CD4-positive, CD25-positive, alpha-beta regulatory T cell (primary cell): ENCODE measurements around the gene MTHFD2L. TPM values are rescaled to one million over a fixed set of nuclear protein-coding genes. Genes with fewer than 3 reads are reported as not detected.
A peak's percentile ranks its signal among the peaks of the same experiment; 100 is the strongest.

ENCODE experiments used
- ATAC-seq, 2 donors: fragments of 150-1000 bp; cut with Tn5 transposase; one replicate each; pipeline ENCODE4 v1.10.0; 2021; ENCODE audit warnings: low read depth in 2 of 2, moderate number of reproducible peaks in 2 of 2, moderate library complexity in 1 of 2
- DNase-seq, 3 donors: peaks; one replicate each; pipeline versions ENCODE4 v3.0.0 to v3.0.0-alpha.2; 2012 to 2022; ENCODE audit warnings: mixed read lengths in 1 of 3
- H3K27ac ChIP-seq: one replicate; pipeline ENCODE4 v1.7.0; 2013; ENCODE audit warnings: mild to moderate bottlenecking, low read length; ENCODE audit not compliant: insufficient read depth, poor library complexity, severe bottlenecking
- H3K27me3 ChIP-seq: one replicate; pipeline ENCODE4 v1.7.0; 2013; ENCODE audit warnings: low read length; ENCODE audit not compliant: control insufficient read depth, insufficient read depth
- H3K36me3 ChIP-seq: one replicate; pipeline ENCODE4 v1.7.0; 2013; ENCODE audit warnings: mild to moderate bottlenecking, low read length, moderate library complexity; ENCODE audit not compliant: control insufficient read depth, insufficient read depth
- H3K4me1 ChIP-seq: 2 replicates; pipeline ENCODE4 v1.7.0; 2013; ENCODE audit warnings: mild to moderate bottlenecking, low read length; ENCODE audit not compliant: insufficient read depth, control insufficient read depth, poor library complexity, severe bottlenecking
- H3K4me3 ChIP-seq: one replicate; pipeline ENCODE4 v1.7.0; 2013; ENCODE audit warnings: low read depth, mild to moderate bottlenecking, low read length, moderate library complexity
- H3K9me3 ChIP-seq, 2 experiments: 1 replicate in 1 of 2; 2 replicates in 1 of 2; pipeline ENCODE4 v1.7.0; 2013; ENCODE audit warnings: low read length in 2 of 2, mild to moderate bottlenecking in 1 of 2, moderate library complexity in 1 of 2; ENCODE audit not compliant: control insufficient read depth in 2 of 2
- H3K27ac Mint-ChIP-seq, 3 donors: one replicate each; pipeline ENCODE4 v1.8.0; 2020 to 2022; ENCODE audit warnings: mild to moderate bottlenecking in 3 of 3, mixed read lengths in 3 of 3, moderate library complexity in 2 of 3
- H3K27me3 Mint-ChIP-seq: one replicate; pipeline ENCODE4 v1.8.0; 2022; ENCODE audit warnings: mild to moderate bottlenecking, mixed read lengths
- H3K36me3 Mint-ChIP-seq: one replicate; pipeline ENCODE4 v1.8.0; 2020; ENCODE audit warnings: mixed read lengths
- H3K4me1 Mint-ChIP-seq, 4 donors: one replicate each; pipeline ENCODE4 v1.8.0; 2020 to 2022; ENCODE audit warnings: mixed read lengths in 4 of 4, mild to moderate bottlenecking in 1 of 4
- H3K4me3 Mint-ChIP-seq, 4 donors: one replicate each; pipeline ENCODE4 v1.8.0; 2020 to 2022; ENCODE audit warnings: mild to moderate bottlenecking in 4 of 4, mixed read lengths in 4 of 4, moderate library complexity in 3 of 4
- H3K9me3 Mint-ChIP-seq, 7 donors: one replicate each; pipeline ENCODE4 v1.8.0; 2020 to 2022; ENCODE audit warnings: mixed read lengths in 7 of 7, mild to moderate bottlenecking in 3 of 7, moderate library complexity in 2 of 7
- polyA plus RNA-seq, 4 donors: library from polyadenylated mRNA; unstranded; fragments of 300-500 nt; fragmentation: Illumina TruSeq; gene quantifications; one replicate each; pipeline ENCODE4 v1.2.3, GENCODE V29; 2021
- total RNA-seq: library from RNA; stranded (reverse); gene quantifications from one replicate; pipeline ENCODE4 v1.2.3, GENCODE V29; 2022

The MTHFD2L gene
- total and polyA plus RNA-seq, 5 donors from 2014 or later: 2.3 to 6.9 (median 3.9) TPM

- Histone ChIP-seq H3K4me1 (no peaks in the 10 kb centered on the region), H3K9me3 (no peaks in the 10 kb centered on the region), H3K4me3 (no peak overlapping the region), H3K27ac (no peak overlapping the region), H3K36me3 (no peaks in the 10 kb centered on the region), H3K27me3 (no peaks in the 10 kb centered on the region)
- DNase-seq: no peak
- H3K27me3 Mint-ChIP-seq: no peaks in the 10 kb centered on the region
- H3K36me3 Mint-ChIP-seq: peaks cover 4% of the 10 kb centered on the region
- no peak overlapping the region for H3K4me3 Mint-ChIP-seq
- no peak overlapping the region for H3K27ac Mint-ChIP-seq
- no peak for ATAC-seq
- H3K4me1 Mint-ChIP-seq: peaks cover 0 to 2% (median 0%) of the 10 kb centered on the region in 4 donors
- peaks cover 0 to 2% (median 0%) of the 10 kb centered on the region in 7 donors for H3K9me3 Mint-ChIP-seq
These were observed 60.3 kb downstream of the MTHFD2L start for GRCh38 chr4:74218201-74218600.

DNA sequence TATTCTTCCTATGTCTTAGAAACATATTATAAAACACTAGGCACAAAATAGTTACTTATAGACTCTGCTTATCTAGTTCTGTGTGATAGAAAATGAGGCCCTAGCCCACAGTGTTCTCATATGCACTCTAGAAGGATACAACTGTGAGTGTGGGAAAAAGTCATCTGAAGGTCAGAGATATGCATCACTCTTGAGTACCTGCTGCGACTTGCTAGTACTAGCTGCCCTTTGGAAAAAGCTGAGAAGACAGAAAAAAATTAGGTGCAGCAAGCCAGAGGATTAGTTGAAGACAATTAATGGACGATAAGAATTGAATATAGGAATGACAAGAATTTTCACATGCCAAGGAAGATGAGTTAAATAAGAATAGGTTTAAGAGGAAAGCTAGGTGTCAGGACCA is 61.3 kb downstream of the MTHFD2L start:
- Mint-ChIP-seq H3K36me3 (peaks cover 4% of the 10 kb centered on the region), H3K4me3 (no peak overlapping the region), H3K27ac (no peak overlapping the region), H3K27me3 (no peaks in the 10 kb centered on the region), H3K4me1 (peaks cover 0 to 2% (median 0%) of the 10 kb centered on the region in 4 donors), H3K9me3 (peaks cover 0 to 2% (median 0%) of the 10 kb centered on the region in 7 donors)
- H3K4me3 ChIP-seq: no peak overlapping the region
- DNase-seq (no peak), ATAC-seq (no peak)
- H3K9me3 ChIP-seq: no peaks in the 10 kb centered on the region
- H3K4me1 ChIP-seq: no peaks in the 10 kb centered on the region
- H3K27me3 ChIP-seq: no peaks in the 10 kb centered on the region
- H3K27ac ChIP-seq: no peak overlapping the region
- no peaks in the 10 kb centered on the region for H3K36me3 ChIP-seq

DNA sequence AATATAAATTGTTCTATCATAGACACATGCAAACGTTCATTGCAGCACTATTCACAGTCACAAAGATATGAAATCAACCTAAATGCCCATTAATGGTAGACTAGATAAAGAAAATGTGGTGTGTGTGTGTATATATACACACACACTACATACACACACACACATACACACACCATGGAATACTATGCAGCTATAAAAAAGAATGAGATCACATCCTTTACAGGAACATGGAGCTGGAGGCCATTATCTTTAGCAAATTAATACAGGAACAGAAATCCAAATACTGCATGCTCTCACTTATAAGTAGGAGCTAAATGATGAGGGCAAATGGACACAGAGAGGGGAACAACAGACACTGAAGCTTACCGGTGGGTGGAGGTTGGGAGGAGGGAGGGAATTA is 65.2 kb downstream of the MTHFD2L start:
- Histone ChIP-seq H3K27me3 (no peaks in the 10 kb centered on the region), H3K4me1 (no peaks in the 10 kb centered on the region), H3K36me3 (no peaks in the 10 kb centered on the region), H3K27ac (no peak overlapping the region), H3K4me3 (no peak overlapping the region), H3K9me3 (no peaks in the 10 kb centered on the region)
- H3K27me3 Mint-ChIP-seq: peaks cover 4% of the 10 kb centered on the region
- H3K9me3 Mint-ChIP-seq: no peaks in the 10 kb centered on the region
- peaks cover 4% of the 10 kb centered on the region for H3K36me3 Mint-ChIP-seq
- H3K4me1 Mint-ChIP-seq: peaks cover 0 to 2% (median 0%) of the 10 kb centered on the region in 4 donors
- no peak overlapping the region for H3K4me3 Mint-ChIP-seq
- no peak for ATAC-seq
- DNase-seq: no peak
- H3K27ac Mint-ChIP-seq: no peak overlapping the region

DNA sequence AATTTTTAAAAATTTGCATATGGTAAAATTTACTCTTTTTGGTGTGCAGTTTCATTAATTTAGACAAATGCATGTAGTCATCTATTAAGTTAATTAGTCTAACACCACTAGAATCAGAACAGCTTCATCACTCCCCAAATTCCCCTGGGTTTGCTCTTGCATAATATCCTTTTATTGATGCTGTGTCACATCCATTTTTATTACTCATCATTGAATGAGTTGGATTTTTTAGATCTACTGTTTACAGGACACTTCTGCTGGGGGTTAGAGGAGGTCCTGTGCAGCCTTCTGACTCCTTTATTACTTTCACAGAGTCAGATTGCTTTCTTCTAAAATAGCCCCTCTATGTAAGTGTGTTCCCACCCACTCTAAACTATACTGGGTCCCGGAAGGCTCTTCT is 65.9 kb downstream of the MTHFD2L start:
- Histone ChIP-seq H3K4me1 (no peaks in the 10 kb centered on the region), H3K36me3 (no peaks in the 10 kb centered on the region), H3K9me3 (no peaks in the 10 kb centered on the region), H3K4me3 (no peak overlapping the region), H3K27me3 (no peaks in the 10 kb centered on the region), H3K27ac (no peak overlapping the region)
- peaks cover 4% of the 10 kb centered on the region for H3K27me3 Mint-ChIP-seq
- H3K4me1 Mint-ChIP-seq: peaks cover 0 to 2% (median 0%) of the 10 kb centered on the region in 4 donors
- no peak overlapping the region for H3K27ac Mint-ChIP-seq
- H3K4me3 Mint-ChIP-seq: no peak overlapping the region
- H3K36me3 Mint-ChIP-seq: peaks cover 4% of the 10 kb centered on the region
- ATAC-seq: no peak
- H3K9me3 Mint-ChIP-seq: no peaks in the 10 kb centered on the region
- no peak for DNase-seq

GRCh38 chr4:74228691-74229640 is 71.0 kb downstream of the MTHFD2L start:
- Mint-ChIP-seq H3K4me3 (no peak overlapping the region), H3K36me3 (no peaks in the 10 kb centered on the region), H3K9me3 (no peaks in the 10 kb centered on the region), H3K4me1 (no peaks in the 10 kb centered on the region), H3K27me3 (peaks cover 4% of the 10 kb centered on the region), H3K27ac (no peak overlapping the region)
- ATAC-seq (peak in 1 of 2 donors; percentile 63), DNase-seq (peak; percentile 27 to 80 (median 60))
- H3K27me3 ChIP-seq: no peaks in the 10 kb centered on the region
- no peaks in the 10 kb centered on the region for H3K9me3 ChIP-seq
- H3K36me3 ChIP-seq: no peaks in the 10 kb centered on the region
- no peak overlapping the region for H3K4me3 ChIP-seq
- no peak overlapping the region for H3K27ac ChIP-seq
- H3K4me1 ChIP-seq: no peaks in the 10 kb centered on the region

DNA sequence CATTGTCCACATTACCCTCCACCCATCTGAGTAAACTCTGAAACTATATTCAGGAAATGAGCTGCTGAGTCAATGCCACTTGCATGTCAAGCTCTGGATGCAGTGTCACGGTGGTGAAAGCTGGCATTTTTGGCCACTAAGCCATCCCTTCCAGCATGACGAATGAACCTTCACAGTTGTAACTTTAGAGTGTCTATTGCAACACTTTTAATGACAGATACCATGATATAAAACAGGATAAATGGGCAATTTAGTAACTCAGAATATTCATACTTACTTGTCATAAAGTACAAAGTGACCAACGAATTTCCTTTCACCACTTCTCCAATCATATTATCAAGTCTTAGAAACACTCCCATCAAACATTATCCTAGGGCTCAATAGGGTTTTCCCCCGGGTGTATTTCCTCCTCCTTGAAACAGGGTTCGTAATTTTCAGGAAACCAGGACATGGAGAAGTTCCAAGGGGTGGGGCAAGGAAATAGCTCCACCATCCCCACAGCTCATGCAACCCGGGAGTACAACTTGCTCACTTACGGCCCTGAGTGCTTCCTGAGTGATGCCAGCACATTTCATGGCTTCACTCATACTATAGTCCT is 73.1 kb downstream of the MTHFD2L start:
- no peaks in the 10 kb centered on the region for H3K36me3 ChIP-seq
- peaks cover 6% of the 10 kb centered on the region for H3K36me3 Mint-ChIP-seq
- H3K9me3 ChIP-seq: no peaks in the 10 kb centered on the region
- no peaks in the 10 kb centered on the region for H3K9me3 Mint-ChIP-seq
- no peak overlapping the region for H3K27ac Mint-ChIP-seq
- H3K27me3 ChIP-seq: no peaks in the 10 kb centered on the region
- H3K4me3 Mint-ChIP-seq: no peak overlapping the region
- H3K4me3 ChIP-seq: no peak overlapping the region
- ATAC-seq (no peak), DNase-seq (peak in 1 of 3 donors; percentile 13)
- H3K4me1 ChIP-seq: no peaks in the 10 kb centered on the region
- no peaks in the 10 kb centered on the region for H3K27me3 Mint-ChIP-seq
- H3K4me1 Mint-ChIP-seq: peaks cover 0 to 4% (median 1%) of the 10 kb centered on the region in 4 donors
- H3K27ac ChIP-seq: no peak overlapping the region

GRCh38 chr4:74235135-74235534 is 77.2 kb downstream of the MTHFD2L start:
- Histone ChIP-seq H3K4me1 (no peaks in the 10 kb centered on the region), H3K27ac (no peak overlapping the region), H3K4me3 (no peak overlapping the region), H3K36me3 (no peaks in the 10 kb centered on the region), H3K9me3 (no peaks in the 10 kb centered on the region), H3K27me3 (no peaks in the 10 kb centered on the region)
- H3K27me3 Mint-ChIP-seq: no peaks in the 10 kb centered on the region
- ATAC-seq (no peak), DNase-seq (no peak)
- H3K9me3 Mint-ChIP-seq: peaks cover 0 to 2% (median 0%) of the 10 kb centered on the region in 7 donors
- H3K4me1 Mint-ChIP-seq: peaks cover 0 to 4% (median 1%) of the 10 kb centered on the region in 4 donors
- no peak overlapping the region for H3K4me3 Mint-ChIP-seq
- H3K27ac Mint-ChIP-seq: peak overlapping the region in 1 of 3 donors; percentile 12
- H3K36me3 Mint-ChIP-seq: peaks cover 6% of the 10 kb centered on the region
